ENCODE results near the gene MACROH2A1.

DNA sequence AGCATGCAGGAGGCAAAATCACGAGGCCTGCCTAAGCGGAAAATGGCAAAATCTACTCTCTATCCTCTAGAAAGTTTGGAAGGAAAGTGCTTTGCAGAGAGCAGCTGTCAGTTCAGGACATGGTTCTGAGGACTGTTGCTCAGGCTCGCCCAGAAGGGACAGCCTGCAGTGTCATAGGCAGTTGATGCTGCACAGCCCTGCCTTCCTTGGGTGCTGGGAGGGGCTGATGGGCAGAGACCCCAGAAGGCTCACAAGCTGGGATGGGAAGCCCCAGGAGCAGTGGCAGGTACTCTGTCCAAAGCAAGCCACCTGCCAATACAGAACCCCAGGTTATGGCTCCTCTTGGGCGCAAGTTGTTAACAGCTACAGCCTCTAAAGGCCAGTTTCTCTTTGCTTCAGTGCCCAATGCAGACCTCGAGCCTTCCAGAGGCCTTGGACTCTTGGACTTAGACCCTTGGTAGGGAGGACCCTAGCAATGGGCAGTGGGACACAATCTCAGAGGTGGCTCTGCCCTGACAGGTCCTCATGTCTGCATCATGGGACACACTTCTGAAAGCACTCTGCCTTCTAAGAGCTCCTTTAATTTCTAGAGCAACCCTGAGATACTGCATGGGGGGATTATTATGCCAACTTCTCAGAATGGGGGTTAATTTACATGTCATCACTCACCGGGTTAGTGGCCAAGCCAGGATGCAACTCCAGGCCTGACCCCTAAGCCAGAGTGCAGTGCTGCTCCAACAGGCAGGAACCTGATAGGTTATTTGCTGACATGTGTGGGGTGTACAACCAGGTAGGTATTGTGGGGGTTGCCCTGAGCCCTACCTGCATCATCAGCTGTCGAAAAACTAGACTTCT lies 57.1 kb downstream of the MACROH2A1 start:
- TF ChIP-seq CSDC2 (CRISPR knock-in tag; IDR thresholded peaks at IDR 0.05) (no peak), ISL1 (CRISPR knock-in tag; IDR thresholded peaks at IDR 0.05) (no peak), TCF4 (CRISPR knock-in tag; IDR thresholded peaks at IDR 0.05; ENCODE audit: borderline replicate concordance) (no peak), PATZ1 (CRISPR knock-in tag; IDR thresholded peaks at IDR 0.05; ENCODE audit: borderline replicate concordance) (no peak), ZFP30 (CRISPR knock-in tag; IDR thresholded peaks at IDR 0.05) (no peak), ZC3H10 (CRISPR knock-in tag; IDR thresholded peaks at IDR 0.05) (no peak), ZFP3 (CRISPR knock-in tag; IDR thresholded peaks at IDR 0.05) (no peak), OSR1 (CRISPR knock-in tag; IDR thresholded peaks at IDR 0.05) (no peak), ZNF70 (CRISPR knock-in tag; IDR thresholded peaks at IDR 0.05) (no peak), BACH2 (CRISPR knock-in tag; IDR thresholded peaks at IDR 0.05; ENCODE audit: borderline replicate concordance) (no peak), SNAI2 (CRISPR knock-in tag; IDR thresholded peaks at IDR 0.05) (no peak), RARB (CRISPR knock-in tag; IDR thresholded peaks at IDR 0.05) (no peak)
- TF ChIP-seq, protein P1, sequence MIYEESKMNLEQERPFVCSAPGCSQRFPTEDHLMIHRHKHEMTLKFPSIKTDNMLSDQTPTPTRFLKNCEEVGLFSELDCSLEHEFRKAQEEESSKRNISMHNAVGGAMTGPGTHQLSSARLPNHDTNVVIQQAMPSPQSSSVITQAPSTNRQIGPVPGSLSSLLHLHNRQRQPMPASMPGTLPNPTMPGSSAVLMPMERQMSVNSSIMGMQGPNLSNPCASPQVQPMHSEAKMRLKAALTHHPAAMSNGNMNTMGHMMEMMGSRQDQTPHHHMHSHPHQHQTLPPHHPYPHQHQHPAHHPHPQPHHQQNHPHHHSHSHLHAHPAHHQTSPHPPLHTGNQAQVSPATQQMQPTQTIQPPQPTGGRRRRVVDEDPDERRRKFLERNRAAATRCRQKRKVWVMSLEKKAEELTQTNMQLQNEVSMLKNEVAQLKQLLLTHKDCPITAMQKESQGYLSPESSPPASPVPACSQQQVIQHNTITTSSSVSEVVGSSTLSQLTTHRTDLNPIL (CRISPR knock-in tag; IDR thresholded peaks at IDR 0.05; ENCODE audit: low read depth): no peak

All from SK-N-SH treated with all-trans-retinoic acid at 6 μM for 48 hours (cell line).